Muscle layer of colon (tissue), 2 donors: ENCODE data around the gene TRAF3.
"Not testable (repeated sequence)": the region's sequence is repeated elsewhere in the genome, so short reads cannot be mapped to it uniquely, and the experiment has no call there.

ENCODE experiments used
- H3K27ac ChIP-seq: one replicate; pipeline ENCODE4 v1.7.0; 2013; ENCODE audit warnings: low read depth, mild to moderate bottlenecking, low read length, moderate library complexity
- H3K27me3 ChIP-seq, 2 donors: one replicate each; pipeline ENCODE4 v1.7.0; 2013; ENCODE audit warnings: low read length in 2 of 2, mild to moderate bottlenecking in 2 of 2; ENCODE audit not compliant: insufficient read depth in 2 of 2, control insufficient read depth in 1 of 2
- H3K36me3 ChIP-seq: one replicate; pipeline ENCODE4 v1.7.0; 2013; ENCODE audit warnings: mild to moderate bottlenecking, low read length; ENCODE audit not compliant: insufficient read depth
- H3K4me1 ChIP-seq: one replicate; pipeline ENCODE4 v1.7.0; 2013; ENCODE audit warnings: mild to moderate bottlenecking, low read length; ENCODE audit not compliant: insufficient read depth
- H3K4me3 ChIP-seq, 2 donors: one replicate each; pipeline ENCODE4 v1.7.0; 2013; ENCODE audit warnings: low read length in 2 of 2, low read depth in 1 of 2, mild to moderate bottlenecking in 1 of 2, moderate library complexity in 1 of 2
- H3K9ac ChIP-seq: one replicate; pipeline ENCODE4 v1.7.0; 2013; ENCODE audit warnings: low read length
- H3K9me3 ChIP-seq: one replicate; pipeline ENCODE4 v1.7.0; 2013; ENCODE audit warnings: mild to moderate bottlenecking, low read length
- donor health status: abdominal sarcoma.
- donor health status: Adenocarcinoma of cecum.

The TRAF3 gene

GRCh38 chr14:102920273-102920997 is 143.2 kb downstream of the TRAF3 start:
- no peaks in the 10 kb centered on the region for H3K4me1 ChIP-seq
- H3K27me3 ChIP-seq, result peaks cover 9 to 37% of the 10 kb centered on the region in 2 donors
- H3K4me3 ChIP-seq, result no peak overlapping the region
- H3K36me3 ChIP-seq, result no peaks in the 10 kb centered on the region
- no peak overlapping the region for H3K27ac ChIP-seq
- no peak overlapping the region for H3K9ac ChIP-seq
- no peaks in the 10 kb centered on the region for H3K9me3 ChIP-seq

- no peak overlapping the region for H3K9ac ChIP-seq
- no peak overlapping the region for H3K4me3 ChIP-seq
- no peaks in the 10 kb centered on the region for H3K36me3 ChIP-seq
- H3K27ac ChIP-seq, result no peak overlapping the region
- H3K9me3 ChIP-seq, result no peaks in the 10 kb centered on the region
- peaks cover 9 to 40% of the 10 kb centered on the region in 2 donors for H3K27me3 ChIP-seq
- no peaks in the 10 kb centered on the region for H3K4me1 ChIP-seq
Observed at GRCh38 chr14:102920998-102921304, 143.7 kb downstream of the TRAF3 start.

- Histone ChIP-seq H3K9me3 (no peaks in the 10 kb centered on the region), H3K4me3 (no peak within 1 kb of the TSS), H3K9ac (no peak within 1 kb of the TSS), H3K27ac (no peak within 1 kb of the TSS), H3K4me1 (no peaks in the 10 kb centered on the region), H3K27me3 (peaks cover 9 to 45% of the 10 kb centered on the region in 2 donors), H3K36me3 (no peaks in the 10 kb centered on the region)
Observed at GRCh38 chr14:102922490-102923200, 145.4 kb downstream of the TRAF3 start, which contains the start of gene AMN. Gene AMN, plus strand, starts transcription at chr14:102922663. Its CDS starts 26 bp downstream, at chr14:102922689.

- Histone ChIP-seq H3K27ac (no peak overlapping the region), H3K4me3 (no peak overlapping the region), H3K36me3 (no peaks in the 10 kb centered on the region), H3K9ac (no peak overlapping the region), H3K4me1 (no peaks in the 10 kb centered on the region), H3K27me3 (peaks cover 9 to 52% of the 10 kb centered on the region in 2 donors), H3K9me3 (no peaks in the 10 kb centered on the region)
Observed at GRCh38 chr14:102923201-102923924, 146.1 kb downstream of the TRAF3 start.

GRCh38 chr14:102923925-102924486 is 146.8 kb downstream of the TRAF3 start:
- Histone ChIP-seq H3K36me3 (no peaks in the 10 kb centered on the region), H3K27ac (no peak overlapping the region), H3K9me3 (no peaks in the 10 kb centered on the region), H3K4me1 (peaks cover 4% of the 10 kb centered on the region), H3K27me3 (peaks cover 9 to 59% of the 10 kb centered on the region in 2 donors), H3K9ac (no peak overlapping the region), H3K4me3 (no peak overlapping the region)

- no peak overlapping the region for H3K4me3 ChIP-seq
- peaks cover 9 to 68% of the 10 kb centered on the region in 2 donors for H3K27me3 ChIP-seq
- no peak overlapping the region for H3K9ac ChIP-seq
- H3K9me3 ChIP-seq, result no peaks in the 10 kb centered on the region
- H3K4me1 ChIP-seq, result peaks cover 10% of the 10 kb centered on the region
- no peaks in the 10 kb centered on the region for H3K36me3 ChIP-seq
- no peak overlapping the region for H3K27ac ChIP-seq
Observed at GRCh38 chr14:102924632-102925588, 147.7 kb downstream of the TRAF3 start.

- no peak overlapping the region for H3K4me3 ChIP-seq
- H3K9ac ChIP-seq, result no peak overlapping the region
- no peak overlapping the region for H3K27ac ChIP-seq
- peaks cover 10% of the 10 kb centered on the region for H3K4me1 ChIP-seq
- no peaks in the 10 kb centered on the region for H3K36me3 ChIP-seq
- no peaks in the 10 kb centered on the region for H3K9me3 ChIP-seq
- H3K27me3 ChIP-seq, result peaks cover 9 to 75% of the 10 kb centered on the region in 2 donors
Observed at GRCh38 chr14:102925646-102926045, 148.4 kb downstream of the TRAF3 start.

GRCh38 chr14:102926104-102926503 is 148.9 kb downstream of the TRAF3 start:
- Histone ChIP-seq H3K4me3 (no peak overlapping the region), H3K27ac (no peak overlapping the region), H3K9me3 (no peaks in the 10 kb centered on the region), H3K27me3 (peaks cover 9 to 79% of the 10 kb centered on the region in 2 donors), H3K36me3 (no peaks in the 10 kb centered on the region), H3K9ac (no peak overlapping the region), H3K4me1 (peaks cover 10% of the 10 kb centered on the region)

- not testable (repeated sequence) for H3K4me3 ChIP-seq, H3K36me3 ChIP-seq, H3K9me3 ChIP-seq, H3K27ac ChIP-seq, H3K9ac ChIP-seq
- peaks cover 9 to 78% of the 10 kb centered on the region in 2 donors for H3K27me3 ChIP-seq
- peaks cover 10% of the 10 kb centered on the region for H3K4me1 ChIP-seq
Observed at GRCh38 chr14:102926840-102927239, 149.6 kb downstream of the TRAF3 start.

GRCh38 chr14:102927346-102927877 is 150.2 kb downstream of the TRAF3 start:
- peaks cover 8% of the 10 kb centered on the region for H3K36me3 ChIP-seq
- peaks cover 10% of the 10 kb centered on the region for H3K4me1 ChIP-seq
- H3K4me3 ChIP-seq, result no peak overlapping the region
- H3K27ac ChIP-seq, result no peak overlapping the region
- H3K9me3 ChIP-seq, result no peaks in the 10 kb centered on the region
- no peak overlapping the region for H3K9ac ChIP-seq
- H3K27me3 ChIP-seq, result peaks cover 9 to 72% of the 10 kb centered on the region in 2 donors
